GM12801 (cell line): ENCODE measurements around the gene CCSER1.

Source experiments
- CTCF ChIP-seq: IDR thresholded peaks from one replicate; pipeline ENCODE4 v1.5.1; 2011; ENCODE audit warnings: control low read depth; ENCODE audit not compliant: insufficient read length; ENCODE audit errors: extremely low read depth

The CCSER1 gene

GRCh38 chr4:90833706-90834105 lies 706.5 kb downstream of the CCSER1 start:
- TF ChIP-seq CTCF = no peak

DNA sequence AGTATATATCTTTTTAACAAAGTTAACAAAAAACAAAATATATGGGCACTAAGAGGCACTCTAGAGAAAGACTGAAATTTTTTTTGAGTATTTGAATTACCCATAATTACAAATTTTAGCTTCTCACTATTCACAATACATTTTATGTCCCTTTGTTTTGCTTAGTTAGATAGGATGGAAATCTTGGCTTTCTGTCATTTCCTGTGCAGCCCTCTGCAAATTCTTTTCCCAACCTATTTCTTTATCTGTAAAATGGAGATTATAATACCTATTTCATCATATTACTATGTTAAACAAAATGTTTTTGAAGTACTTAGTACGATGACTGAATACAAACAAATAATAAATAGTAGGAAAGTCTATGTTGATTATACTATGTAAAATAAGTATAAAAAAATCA lies 710.0 kb downstream of the CCSER1 start:
- no peak for TF ChIP-seq CTCF

GRCh38 chr4:90840291-90840690 lies 713.1 kb downstream of the CCSER1 start:
- TF ChIP-seq CTCF = no peak

DNA sequence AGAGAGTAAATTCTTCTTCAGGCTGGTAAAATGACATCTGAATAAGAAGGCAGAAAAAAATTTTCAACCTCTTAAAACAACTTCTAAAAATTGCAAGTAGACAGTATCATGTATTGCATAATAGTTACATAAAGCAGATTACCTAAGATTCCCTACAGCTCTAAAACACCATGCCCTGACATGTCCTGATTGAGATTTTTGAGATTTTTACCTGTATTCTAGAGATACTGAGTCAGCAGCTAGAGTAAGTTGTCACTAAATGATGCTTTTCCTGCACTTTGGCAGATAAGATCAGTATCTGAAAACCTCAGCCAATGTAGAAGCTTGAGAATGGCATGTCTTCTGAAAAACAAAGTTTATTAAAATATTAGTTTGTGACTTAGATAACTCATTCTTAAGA lies 713.6 kb downstream of the CCSER1 start:
- TF ChIP-seq CTCF = no peak

DNA sequence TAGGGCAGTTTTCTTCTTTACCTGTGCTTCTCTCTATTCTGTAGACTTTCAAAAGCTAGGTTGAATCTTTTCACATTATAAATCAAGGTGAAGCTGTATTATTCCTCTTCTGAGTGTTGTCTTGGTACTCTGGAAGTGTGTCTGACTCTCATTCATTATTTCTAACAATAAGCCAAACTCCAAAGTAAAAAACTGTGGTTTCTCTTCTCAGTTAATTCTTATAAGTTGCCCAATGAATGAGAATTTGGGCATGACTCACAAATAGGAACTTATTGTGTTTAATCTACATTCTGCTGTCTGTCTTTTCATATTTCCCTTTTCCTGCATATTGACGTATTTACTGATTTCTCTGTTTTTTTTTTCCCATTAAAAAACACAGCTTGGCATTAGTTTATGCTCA lies 714.5 kb downstream of the CCSER1 start:
- no peak for TF ChIP-seq CTCF

- no peak for TF ChIP-seq CTCF
These were observed 715.8 kb downstream of the CCSER1 start for GRCh38 chr4:90842960-90843359.

DNA sequence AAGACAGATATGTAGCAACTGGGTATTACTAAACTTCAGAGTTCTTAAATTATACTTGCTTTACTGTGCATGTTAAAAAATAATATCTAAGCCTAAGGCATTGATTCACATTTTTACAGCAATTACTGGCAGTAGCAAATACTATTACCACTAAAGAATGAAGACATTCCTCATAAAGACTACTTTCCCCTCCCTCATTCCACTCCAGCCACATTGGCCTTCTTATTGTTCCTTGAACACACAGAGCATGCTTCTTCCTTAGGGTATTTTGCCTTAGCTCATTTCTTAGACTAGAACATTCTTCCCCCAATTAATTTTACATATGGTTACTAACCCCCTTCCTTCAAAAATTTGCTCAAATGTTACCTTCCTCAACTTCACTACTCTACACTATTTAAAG lies 717.0 kb downstream of the CCSER1 start:
- TF ChIP-seq CTCF = no peak

GRCh38 chr4:90845777-90846176 lies 718.6 kb downstream of the CCSER1 start:
- TF ChIP-seq CTCF = no peak
